GM21717 (cell line): ENCODE measurements around the gene DNAJC3.
A peak's percentile ranks its signal among the peaks of the same experiment; 100 is the strongest.

Experiments used
- ATAC-seq: cut with Tn5 transposase; IDR thresholded peaks from one replicate; pipeline ENCODE4 v1.9.1; 2021; ENCODE audit warnings: mild to moderate bottlenecking, moderate library complexity; ENCODE audit not compliant: unreplicated experiment

DNAJC3 gene

DNA sequence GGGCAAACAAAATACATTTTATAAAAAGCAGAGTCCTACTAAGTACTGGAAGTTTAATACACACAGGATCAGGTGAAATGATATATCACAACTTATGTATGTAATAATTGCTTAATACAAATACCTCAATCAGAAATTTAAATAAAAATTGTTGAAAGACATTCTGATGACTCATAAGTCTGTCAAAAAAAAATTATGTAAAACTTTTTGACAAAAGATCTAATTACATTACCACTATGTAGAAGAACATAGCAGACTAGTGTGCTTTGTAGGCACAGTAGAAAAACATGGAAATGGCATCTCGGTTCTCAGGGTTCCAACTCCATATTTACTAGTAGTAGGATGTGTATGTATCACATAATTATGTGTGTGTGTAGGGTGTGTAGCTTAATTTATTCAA is 156.2 kb downstream of the DNAJC3 start:
- ATAC-seq = no peak

DNA sequence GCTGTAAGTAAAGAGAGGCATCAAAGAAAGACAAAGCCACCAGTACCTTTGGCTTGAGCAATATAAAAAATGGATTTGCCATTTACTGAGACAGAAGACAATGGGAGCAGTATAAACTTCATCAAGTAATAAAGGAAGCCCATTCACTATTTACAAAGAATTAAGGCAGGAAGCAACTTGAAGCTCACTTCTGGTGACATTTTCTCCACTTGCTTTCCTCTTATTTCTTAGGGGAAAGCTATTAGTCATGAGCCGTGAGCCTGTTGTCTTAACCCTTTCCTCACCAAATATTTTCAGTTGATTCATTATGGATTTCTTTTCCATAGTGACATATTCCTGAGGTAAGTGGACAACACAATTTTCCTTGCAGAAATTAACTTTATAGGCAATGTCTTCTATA is 156.8 kb downstream of the DNAJC3 start:
- no peak for ATAC-seq

DNA sequence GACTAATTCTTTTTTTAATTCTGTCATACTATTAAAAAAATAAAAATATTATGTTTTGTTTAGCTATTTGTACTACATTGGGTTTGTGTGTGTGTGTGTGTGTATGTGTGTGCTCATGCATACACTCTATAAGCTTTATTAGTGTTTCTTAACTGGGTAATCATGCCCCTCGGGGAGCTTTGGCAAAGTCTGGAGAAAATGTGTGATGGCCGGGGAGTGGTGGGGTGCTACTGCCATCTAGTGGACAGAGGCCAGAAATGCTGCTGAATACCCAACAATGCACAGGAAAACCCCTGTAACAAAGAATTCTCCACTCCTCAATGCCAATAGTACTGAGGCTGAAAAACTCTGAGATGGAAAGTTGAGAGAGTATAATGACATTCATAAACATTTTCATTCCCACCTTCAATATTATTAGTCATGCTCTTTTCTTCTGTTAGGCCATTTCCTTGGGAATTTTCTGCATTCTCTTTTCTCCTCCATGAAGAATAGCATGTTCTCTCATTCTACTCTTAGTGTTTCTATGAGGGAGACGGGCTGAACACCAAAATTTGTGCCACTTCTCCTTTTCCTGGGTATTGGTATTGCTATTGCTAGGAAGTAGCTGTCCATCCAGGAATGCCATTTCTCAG is 157.3 kb downstream of the DNAJC3 start:
- ATAC-seq = peak; percentile 91

GRCh38 chr13:95841894-95842293 is 165.0 kb downstream of the DNAJC3 start:
- no peak for ATAC-seq

DNA sequence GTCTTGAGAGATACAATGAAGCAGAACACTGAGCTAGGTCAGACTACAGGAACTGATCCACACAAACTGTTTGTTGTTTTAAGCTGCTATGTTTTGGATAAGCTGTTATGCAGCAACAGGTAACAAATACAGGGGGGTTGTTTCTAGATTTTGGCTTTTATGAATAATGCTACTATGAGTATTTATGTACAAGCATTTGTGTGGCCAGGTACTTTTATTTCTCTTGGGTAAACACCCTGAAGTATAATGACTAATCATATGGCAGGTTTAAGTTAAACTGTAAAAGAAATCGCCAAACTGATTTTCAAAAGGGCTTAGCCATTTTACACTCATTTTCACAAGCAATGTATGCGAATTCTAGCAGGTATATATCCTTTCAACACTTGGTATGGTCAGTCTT is 166.0 kb downstream of the DNAJC3 start:
- no peak for ATAC-seq
